Stimulated activated CD4-positive, alpha-beta T cell treated with anti-CD3 and anti-CD28 coated beads, Interleukin-12 subunit alpha, Interleukin-12 subunit beta, amount 100 ng/mL, for 4 hours (primary cell): ENCODE data around the gene NRBP1.
"Not testable (repeated sequence)": the region's sequence is repeated elsewhere in the genome, so short reads cannot be mapped to it uniquely, and the experiment has no call there.

ENCODE experiments used
- DNase-seq: peaks from one replicate; pipeline ENCODE4 v3.0.0-alpha.2; 2020

Gene NRBP1

DNA sequence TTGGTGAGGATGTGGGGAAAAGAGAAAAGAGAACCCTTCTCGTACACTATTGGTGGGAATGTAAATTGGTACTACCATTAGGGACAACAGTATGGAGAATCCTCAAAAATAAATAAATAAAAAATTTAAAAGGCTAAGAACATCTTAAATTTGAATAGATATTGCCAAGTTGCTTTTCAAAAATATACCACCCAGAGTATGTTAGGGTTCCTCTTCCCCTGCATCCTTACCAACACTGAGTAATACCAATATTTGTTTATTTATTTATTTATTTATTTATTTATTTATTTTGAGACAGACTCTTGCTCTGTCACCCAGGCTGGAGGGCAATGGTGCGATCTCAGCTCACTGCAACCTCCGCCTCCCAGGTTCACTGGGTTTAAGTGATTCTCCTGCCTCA is 5.5 kb upstream of the NRBP1 start:
- no peak for DNase-seq

DNA sequence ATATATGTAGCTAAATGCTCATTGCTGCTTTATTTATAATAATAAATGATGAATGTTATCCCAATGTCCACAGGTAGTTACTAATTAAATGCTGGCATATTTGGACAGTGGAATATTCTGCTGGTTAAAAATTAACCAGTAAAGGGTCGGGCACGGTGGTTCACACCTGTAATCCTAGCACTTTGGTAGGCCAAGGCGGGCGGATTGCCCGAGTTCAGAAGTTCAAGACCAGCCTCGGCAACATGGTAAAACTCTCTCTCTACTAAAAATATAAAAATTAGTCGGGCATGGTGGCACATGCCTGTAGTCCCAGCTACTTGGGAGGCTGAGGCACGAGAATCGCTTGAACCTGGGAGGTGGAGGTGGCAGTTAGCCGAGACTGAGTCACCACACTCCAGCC is 3.4 kb upstream of the NRBP1 start:
- DNase-seq = not testable (repeated sequence)

DNA sequence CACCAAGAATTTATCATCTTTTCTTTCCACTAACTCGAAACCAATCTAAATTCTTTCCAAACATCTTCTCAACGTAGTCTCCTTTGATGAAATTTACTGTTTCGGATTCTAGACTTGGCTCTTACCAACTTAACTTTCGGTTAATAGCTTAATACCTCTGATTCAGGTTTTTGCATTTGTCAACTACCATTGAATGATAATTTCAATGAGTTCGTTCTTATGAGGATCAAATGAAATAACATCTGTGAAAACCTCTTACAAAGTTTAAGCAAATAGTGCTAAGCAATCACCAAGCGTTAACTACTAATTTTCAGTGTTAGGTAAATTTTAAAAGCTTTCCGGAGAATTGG is 593 bp upstream of the NRBP1 start:
- no peak for DNase-seq

DNA sequence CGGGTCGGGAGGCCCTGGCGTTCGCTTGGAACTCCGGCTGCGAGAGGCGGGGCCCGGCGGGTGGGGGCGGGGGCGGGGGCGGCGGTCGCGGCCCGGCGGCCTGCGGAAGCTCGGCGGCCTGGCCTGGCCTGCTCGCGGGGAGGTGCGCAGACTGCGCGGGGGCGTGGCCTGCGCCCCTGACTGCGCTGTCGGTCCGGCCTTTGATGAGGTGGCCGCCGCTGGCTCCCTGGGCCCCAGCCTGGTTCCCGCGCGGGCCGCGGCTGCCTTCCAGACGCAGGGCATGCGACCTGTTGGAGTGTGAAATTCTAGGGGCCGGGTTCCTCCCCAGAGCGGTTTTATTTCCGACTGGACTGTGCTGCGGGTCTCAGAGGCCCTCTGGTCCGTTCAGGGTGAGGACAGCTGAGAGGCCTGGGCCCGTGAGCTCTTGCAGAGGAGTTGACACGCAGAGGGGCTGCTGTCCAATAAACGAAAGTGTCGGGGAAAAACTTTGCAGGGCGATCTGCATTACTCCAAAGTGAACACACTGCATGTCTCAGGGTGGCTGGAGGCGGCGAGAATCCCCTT is 629 bp downstream of the NRBP1 start:
- DNase-seq = peak; percentile 63

DNA sequence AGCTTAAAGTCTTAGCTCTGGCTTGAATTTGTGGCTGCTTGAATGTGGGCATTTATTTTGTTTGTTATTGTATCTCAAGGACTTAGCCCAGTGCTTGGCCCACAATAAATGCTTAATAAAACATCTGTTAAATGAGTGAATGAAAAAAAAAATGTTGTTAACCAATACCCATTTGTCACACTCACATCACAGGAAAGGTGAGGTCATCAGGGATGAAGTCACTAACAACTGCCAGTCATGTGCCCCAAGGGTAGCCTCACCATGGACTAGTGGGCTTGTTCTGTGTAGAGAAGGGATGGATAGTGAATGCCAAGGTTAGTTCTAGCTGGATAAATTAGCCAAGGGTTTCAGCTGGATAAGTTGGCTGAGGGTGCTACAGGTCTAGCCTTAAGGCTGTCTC is 3.0 kb downstream of the NRBP1 start:
- DNase-seq = no peak

DNA sequence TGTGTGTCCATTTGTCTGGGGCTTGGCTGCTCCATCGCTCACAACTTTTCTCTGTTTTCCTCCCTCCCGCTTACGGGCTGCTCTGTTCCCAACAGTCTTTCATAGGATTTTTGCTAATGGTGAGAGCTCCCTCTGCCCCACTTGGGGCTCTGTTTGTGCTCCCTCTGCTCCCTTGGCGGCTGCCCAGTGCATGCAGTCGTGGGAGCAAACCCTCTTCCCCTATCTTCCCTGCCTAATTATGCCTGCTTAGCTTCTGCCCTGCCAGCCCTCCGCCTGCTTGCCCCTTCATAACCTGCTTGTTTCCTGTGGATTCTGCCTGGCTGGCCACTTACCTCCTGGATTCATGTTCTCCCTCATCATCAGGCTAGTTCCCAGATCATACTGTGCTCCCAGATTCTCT is 7.2 kb downstream of the NRBP1 start:
- DNase-seq = no peak

DNA sequence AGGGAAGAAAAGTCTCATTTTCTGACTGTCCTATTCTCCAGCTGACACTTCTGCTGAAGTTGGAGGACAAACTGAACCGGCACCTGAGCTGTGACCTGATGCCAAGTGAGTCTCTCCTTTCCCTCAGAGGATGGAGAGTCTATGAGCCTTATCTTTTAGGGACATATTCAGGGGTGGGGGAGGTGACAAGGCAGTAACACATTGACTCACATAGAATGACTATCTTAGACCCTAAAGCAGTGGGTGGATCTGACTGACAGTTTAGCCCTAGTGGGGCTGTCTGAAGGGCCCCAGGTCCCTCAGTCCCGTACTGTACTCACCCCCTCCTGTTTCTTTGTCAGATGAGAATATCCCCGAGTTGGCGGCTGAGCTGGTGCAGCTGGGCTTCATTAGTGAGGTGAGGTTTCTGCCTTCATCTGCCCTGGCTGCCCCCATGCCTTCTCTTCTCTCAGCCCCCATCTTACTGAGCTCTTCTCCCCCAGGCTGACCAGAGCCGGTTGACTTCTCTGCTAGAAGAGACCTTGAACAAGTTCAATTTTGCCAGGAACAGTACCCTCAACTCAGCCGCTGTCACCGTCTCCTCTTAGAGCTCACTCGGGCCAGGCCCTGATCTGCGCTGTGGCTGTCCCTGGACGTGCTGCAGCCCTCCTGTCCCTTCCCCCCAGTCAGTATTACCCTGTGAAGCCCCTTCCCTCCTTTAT is 12.9 kb downstream of the NRBP1 start:
- DNase-seq = no peak

DNA sequence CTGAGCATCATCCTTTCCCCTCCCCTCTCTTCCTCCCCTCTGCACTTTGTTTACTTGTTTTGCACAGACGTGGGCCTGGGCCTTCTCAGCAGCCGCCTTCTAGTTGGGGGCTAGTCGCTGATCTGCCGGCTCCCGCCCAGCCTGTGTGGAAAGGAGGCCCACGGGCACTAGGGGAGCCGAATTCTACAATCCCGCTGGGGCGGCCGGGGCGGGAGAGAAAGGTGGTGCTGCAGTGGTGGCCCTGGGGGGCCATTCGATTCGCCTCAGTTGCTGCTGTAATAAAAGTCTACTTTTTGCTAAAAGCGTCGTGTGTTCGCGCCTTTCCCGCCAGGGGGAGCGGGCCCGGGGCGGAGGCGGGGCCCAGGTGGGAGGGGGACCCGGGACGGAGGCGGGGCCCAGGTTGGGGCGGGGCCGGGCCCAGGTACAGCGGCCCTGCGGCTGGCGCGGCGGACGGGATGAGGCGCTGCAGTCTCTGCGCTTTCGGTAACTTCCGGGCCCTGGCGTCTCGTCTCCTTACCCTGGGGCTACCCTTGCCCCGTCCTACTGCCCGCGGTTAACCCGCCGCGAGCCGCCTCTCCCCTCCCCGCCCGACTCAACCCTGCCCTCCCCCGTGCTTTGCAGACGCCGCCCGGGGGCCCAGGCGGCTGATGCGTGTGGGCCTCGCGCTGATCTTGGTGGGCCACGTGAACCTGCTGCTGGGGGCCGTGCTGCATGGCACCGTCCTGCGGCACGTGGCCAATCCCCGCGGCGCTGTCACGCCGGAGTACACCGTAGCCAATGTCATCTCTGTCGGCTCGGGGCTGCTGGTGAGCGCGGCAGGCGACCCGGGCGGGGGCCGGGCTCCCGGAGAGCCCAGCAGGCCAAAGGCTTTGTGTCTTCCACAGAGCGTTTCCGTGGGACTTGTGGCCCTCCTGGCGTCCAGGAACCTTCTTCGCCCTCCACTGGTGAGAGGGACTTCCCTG is 13.8 kb downstream of the NRBP1 start, which contains the start of gene KRTCAP3:
KRTCAP3 (plus strand) TSS at position 424 of the 962 bp plus-strand sequence; CDS start at position 456, 32 bp downstream.
- peak; percentile 30 for DNase-seq

DNA sequence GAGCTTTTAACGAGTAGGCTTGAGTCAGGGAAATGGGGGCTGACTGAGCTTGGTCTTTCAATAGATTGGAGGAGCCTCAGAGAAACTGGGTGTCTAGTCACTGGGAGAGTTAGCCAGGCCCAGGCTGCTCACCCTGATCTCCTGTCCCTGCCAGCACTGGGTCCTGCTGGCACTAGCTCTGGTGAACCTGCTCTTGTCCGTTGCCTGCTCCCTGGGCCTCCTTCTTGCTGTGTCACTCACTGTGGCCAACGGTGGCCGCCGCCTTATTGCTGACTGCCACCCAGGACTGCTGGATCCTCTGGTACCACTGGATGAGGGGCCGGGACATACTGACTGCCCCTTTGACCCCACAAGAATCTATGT is 14.5 kb downstream of the NRBP1 start:
- DNase-seq = no peak

DNA sequence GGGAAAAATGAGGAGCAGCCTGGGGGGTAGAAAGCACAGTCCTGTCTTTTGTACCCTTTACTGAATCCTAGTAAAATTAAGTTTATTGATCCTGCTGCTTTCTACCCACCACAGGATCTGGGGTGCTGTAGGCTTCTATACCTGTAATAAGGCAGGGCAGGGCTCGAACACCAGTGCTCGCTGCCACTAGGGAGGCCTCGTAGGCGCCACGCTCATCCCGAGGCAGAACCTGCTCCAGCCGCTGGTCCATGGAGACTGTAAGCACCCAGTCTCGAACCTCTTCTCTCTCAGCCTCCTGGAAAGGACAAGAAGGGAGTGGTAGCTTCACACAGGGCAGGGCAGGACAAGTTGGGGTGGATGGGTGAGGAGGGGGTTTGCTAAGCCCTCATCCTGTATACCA is 16.7 kb downstream of the NRBP1 start:
- DNase-seq = no peak

DNA sequence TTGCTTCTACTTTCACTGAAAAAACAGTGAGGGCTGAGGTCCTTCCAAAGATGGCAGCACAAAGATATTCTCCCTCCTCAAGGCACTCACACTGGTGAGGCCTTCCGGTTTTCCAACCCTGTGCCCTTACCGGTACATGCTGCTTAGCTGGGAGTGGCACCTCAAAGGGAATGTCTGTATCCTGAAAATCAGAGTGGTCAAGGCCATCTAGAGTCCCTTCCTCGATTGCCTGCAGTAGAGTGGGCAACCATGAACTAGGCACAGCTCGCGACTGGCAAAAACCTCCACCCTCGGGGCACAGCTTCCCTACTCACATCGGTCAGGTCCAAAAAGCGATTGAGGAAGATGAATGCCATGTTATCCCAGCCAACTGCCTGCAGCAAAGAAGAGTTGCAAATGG is 17.2 kb downstream of the NRBP1 start:
- DNase-seq = no peak

DNA sequence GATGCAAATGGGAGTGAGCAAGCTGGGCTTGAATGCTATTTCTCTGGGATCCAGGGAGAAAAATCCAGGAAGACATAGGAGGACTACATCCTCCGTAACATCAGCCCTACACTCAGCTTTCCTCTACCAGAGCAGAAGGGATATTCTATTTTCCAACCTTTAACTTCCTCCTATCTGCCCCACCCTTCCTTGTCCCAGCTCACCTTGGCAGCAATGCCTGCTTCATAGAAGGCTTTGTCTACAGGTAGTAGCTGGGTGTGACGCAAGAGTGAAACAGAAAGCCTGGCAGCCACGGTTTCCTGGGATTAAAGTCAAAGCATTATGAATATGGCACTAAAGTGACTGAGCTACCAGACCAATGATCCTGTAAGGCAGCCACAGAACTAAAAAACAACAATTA is 17.6 kb downstream of the NRBP1 start:
- no peak for DNase-seq

DNA sequence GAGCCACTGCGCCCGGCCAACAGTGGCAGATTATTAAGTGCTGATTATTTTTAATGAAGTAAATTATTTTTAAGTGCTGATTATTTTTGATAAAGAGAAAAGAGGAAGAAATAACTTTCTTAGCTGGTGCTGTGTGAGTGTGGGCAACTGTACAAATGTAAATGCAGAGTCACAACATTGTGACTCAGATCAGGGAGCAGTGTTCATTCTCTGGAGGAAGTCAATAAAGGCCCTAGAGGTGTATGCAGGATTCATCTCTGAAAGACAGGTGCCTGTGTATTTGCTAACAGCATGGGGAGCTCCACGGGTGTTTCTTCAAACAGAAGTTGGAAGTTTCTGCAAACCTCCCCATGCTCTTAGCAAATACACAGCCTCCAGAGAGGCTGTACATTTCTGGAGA is 19.9 kb downstream of the NRBP1 start:
- no peak for DNase-seq

DNA sequence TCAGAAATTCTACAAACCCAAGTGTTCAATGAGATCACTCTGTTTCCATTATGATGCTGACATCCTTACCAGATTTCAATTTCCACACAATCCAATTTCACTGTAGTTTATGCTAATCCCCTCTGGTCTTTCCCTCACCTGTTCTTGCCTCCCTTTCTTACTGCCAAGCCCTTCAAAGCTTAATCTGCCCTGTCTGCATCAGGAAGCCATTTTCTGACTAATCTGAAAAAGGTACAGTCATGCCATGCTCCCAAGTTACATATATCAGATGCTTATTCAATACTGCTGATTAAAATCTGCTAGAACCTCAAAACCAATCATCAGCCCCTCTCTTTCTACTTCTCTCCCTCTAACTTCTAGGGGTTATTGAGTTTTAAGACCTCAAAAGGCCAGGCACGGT is 22.7 kb downstream of the NRBP1 start:
- DNase-seq = no peak

DNA sequence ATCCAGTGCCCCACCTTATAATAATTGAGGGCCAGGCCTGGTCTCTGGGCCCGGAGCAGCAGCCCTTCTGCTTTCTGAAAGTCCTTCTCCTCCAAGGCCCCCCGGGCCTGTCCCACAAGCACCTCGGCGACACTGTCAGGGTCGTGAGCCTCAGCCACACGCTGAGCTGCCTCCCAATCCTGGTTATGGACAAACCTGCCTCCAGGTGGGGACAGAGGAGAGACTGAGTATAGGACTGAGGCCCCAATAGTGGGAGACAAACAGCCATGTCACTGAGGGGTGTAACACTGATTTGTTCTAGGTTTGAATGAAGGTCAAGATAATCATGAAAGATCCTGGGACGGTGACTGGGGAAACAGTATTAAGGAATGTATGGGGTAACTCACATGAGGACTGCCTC is 25.5 kb downstream of the NRBP1 start:
- no peak for DNase-seq

DNA sequence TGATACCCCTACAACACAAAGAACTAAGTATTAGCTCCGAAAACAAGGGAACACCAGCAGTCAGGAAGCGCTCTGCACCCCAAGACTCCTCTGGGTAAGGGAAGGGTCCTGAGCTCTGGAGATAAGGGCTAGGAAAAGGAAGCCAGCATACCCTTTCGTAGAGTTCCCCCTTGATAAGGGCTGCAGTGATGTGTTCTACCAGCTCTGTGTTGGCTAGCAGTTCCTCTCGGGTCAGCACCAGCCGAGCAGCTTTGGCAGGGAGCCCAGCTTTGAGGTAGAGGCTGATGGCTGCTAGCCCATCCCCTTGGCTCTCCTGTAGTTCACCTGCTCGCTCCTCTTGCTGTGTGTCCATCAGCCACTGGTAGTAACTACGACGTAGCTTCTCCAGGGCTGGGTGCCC is 32.7 kb downstream of the NRBP1 start:
- DNase-seq = no peak

DNA sequence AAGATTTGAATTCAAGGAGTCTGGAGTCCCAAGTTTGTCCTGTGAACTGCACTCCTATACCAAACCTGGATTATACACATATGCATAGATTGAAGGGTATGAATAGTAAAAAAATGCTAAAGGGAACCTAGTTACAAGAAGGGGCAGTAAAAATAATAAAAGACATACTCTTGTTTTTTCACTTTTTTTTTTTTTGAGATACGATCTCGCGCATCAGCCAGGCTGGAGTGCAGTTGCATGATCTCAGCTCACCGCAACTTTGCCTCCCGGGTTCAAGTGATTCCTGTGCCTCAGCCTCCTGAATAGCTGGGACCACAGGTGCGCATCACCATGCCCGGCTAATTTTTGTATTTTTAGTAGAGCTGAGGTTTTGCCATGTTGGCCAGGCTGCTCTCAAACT is 36.0 kb downstream of the NRBP1 start:
- no peak for DNase-seq

DNA sequence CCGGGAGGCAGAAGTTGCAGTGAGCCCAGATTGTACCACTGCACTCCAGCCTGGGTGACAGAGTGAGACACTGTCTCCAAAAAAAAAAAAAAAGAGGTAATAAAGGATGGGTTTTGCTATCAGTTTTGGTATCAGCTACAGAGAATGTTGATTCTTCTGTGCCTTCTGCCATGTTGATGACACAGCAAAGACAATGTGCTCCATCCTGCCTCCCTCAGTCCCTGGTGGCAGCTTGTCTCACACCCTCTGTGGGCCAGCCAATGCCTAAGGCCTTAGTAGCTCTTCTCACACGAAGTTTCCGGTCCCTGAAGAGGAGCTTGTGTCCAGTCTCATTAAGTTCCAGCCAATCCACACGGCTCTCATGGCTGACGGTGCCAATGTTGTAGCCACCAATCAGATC is 43.5 kb downstream of the NRBP1 start:
- DNase-seq = no peak

DNA sequence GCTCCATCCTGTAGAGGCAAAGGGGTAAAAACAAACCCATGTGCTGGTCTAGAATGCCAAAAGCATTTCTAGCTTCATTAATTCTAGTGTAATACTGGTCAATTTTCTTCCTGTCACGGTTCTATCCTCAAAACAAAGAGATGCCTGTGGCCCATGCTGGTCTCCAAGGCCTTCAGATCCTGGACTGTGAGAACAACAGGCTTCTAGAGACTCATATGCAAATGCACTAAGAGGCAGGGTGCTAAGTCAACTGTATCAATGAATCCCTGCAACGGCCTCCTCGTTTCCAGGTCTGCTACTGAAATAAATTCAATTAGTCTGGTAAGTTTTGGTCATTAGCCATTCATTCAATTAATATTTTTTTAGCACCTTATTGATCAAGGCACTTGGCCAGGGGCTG is 57.1 kb downstream of the NRBP1 start:
- no peak for DNase-seq

DNA sequence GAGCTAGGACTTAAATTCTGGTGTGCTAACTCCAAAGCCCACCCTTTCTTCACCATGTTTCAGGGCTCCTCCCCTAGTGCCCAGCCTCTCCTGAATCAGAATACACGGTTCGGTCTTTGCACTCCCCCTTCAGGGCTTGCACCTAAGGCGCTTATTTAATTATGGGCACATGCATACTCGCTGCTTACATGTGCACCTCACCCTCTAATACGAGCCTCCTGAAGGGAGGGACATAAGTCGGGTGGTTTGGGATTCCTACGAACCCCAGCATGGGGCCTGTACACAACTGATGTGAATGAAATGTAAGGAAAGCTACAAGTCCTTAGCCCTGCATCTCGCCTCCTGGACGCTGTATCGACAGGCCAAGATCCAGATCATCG is 60.7 kb downstream of the NRBP1 start:
- no peak for DNase-seq

DNA sequence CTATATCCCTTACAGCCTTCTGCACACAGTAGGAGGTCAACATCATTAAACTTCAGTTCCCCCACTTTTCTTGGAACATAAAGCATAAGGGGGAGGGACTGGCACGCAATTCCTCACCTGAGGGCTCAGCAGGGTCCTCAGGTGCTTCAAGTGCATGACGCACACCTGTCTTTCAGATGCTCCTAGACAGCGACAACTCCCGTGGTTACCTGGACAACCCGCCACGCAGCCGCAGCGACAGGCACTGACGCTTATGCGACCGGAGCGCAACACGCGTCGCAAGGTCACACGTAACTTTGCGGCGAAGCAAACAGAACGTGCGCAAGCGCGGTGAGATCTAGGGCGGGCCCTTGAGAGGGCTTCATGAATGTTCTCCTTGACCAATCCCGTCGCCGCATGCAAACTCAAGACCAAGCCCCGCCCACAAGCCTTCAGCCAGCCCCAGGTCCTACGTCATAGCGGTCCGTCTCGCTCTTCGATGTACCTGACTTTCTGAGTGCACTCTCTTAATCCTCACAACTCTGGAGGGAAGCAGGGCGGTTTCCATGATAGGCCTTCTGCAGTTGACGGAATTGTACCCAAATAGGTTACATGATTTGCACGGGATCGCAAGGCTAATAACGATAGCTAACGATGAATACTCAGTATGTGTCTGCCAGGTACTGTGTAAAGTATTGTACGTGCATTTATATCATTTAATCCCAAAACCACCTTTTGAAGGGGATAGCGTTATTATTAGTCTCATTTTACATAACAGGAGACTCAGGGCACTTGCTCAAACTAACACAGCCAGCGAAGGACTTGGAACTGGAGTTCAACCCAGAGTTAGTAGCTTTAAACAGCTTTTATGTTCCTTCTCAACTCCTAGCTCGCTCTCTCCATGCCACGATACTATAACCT is 61.3 kb downstream of the NRBP1 start, which contains the start of gene IFT172:
IFT172 (minus strand) TSS at position 246 of the 900 bp plus-strand sequence; CDS start at position 156, 90 bp downstream.
- DNase-seq = peak; percentile 97
